ENCODE data around the gene PGM5.

Gene PGM5

GRCh38 chr9:68541568-68541967 is 185.2 kb downstream of the PGM5 start:
- no peak for DNase-seq

- no peak for DNase-seq
Measured at GRCh38 chr9:68545033-68545705, 188.8 kb downstream of the PGM5 start.

- no peak for DNase-seq
Measured at GRCh38 chr9:68546596-68547390, 190.4 kb downstream of the PGM5 start.

GRCh38 chr9:68547417-68547816 is 191.0 kb downstream of the PGM5 start:
- DNase-seq, result no peak

- DNase-seq, result no peak
Measured at GRCh38 chr9:68548241-68548640, 191.8 kb downstream of the PGM5 start.

- no peak for DNase-seq
Measured at GRCh38 chr9:68551191-68551590, 194.8 kb downstream of the PGM5 start.

GRCh38 chr9:68552700-68553476 is 196.5 kb downstream of the PGM5 start:
- DNase-seq, result peak in 1 of 2 experiments; percentile 12

GRCh38 chr9:68555437-68556150 is 199.2 kb downstream of the PGM5 start:
- no peak for DNase-seq

GRCh38 chr9:68558545-68558944 is 202.1 kb downstream of the PGM5 start:
- DNase-seq, result no peak

- no peak for DNase-seq
Measured at GRCh38 chr9:68560071-68560844, 203.8 kb downstream of the PGM5 start.

GRCh38 chr9:68562461-68562860 is 206.1 kb downstream of the PGM5 start:
- DNase-seq, result no peak

GRCh38 chr9:68567565-68567964 is 211.2 kb downstream of the PGM5 start:
- DNase-seq, result no peak

- peak in 1 of 2 experiments; percentile 19 for DNase-seq
Measured at GRCh38 chr9:68574150-68574549, 217.7 kb downstream of the PGM5 start.

- no peak for DNase-seq
Measured at GRCh38 chr9:68575817-68576216, 219.4 kb downstream of the PGM5 start.

GRCh38 chr9:68577774-68578591 is 221.6 kb downstream of the PGM5 start:
- no peak for DNase-seq

All from SW 1271 (cell line).